Uterus (tissue), 2 donors: ENCODE data around the gene PPIE.

ENCODE experiments used
- CTCF ChIP-seq, 4 experiments: fragments of 200-600 bp in 2 of 4; fragments of 450-650 bp in 2 of 4; sonication (generic) in 2 of 4; IDR thresholded peaks; one replicate each; pipeline ENCODE4 v1.5.1; 2016 to 2019; ENCODE audit warnings: antibody characterized with exemption in 4 of 4, mild to moderate bottlenecking in 2 of 4, moderate library complexity in 1 of 4
- POLR2A ChIP-seq, 2 donors: fragments of 450-650 bp; IDR thresholded peaks; one replicate each; pipeline ENCODE4 v1.6.1; 2016; ENCODE audit warnings: antibody characterized with exemption in 2 of 2, mild to moderate bottlenecking in 1 of 2, moderate library complexity in 1 of 2

- TF ChIP-seq CTCF (IDR thresholded peaks at IDR 0.05) (no peak), POLR2A (IDR thresholded peaks at IDR 0.05) (no peak)
These were observed 57.0 kb downstream of the PPIE start for GRCh38 chr1:39795651-39796050.
